SK-MEL-5 (cell line): ENCODE measurements around the gene WNT7B. TPM values are rescaled to one million over a fixed set of nuclear protein-coding genes. Genes with fewer than 3 reads are reported as not detected.

Experiments used
- DNase-seq: peaks from one replicate; pipeline ENCODE4 v3.0.0-alpha.2; 2016; ENCODE audit warnings: low read depth, low spot score
- in situ Hi-C: cut with HindIII; loops from 2 replicates; pipeline ENCODE4 v1.10.0; 2016; ENCODE audit warnings: low sequenced_read_pairs, high pct_unique_total_duplicates, low pct_unique_long_range_greater_than_20kb
- total RNA-seq: library from RNA; depleted of rRNA; stranded (reverse); fragments of >200 nt; shearing (Covaris generic); gene quantifications from 2 replicates; pipeline ENCODE4 v1.2.3, GENCODE V29; 2014

Gene WNT7B
- total RNA-seq, 1 experiment from 2014 or later = not detected

GRCh38 chr22:45892681-45893461, 84.1 kb downstream of the WNT7B start:
- DNase-seq = no peak
- in situ Hi-C loops = no loop called here

GRCh38 chr22:45891996-45892621, 84.9 kb downstream of the WNT7B start:
- in situ Hi-C loops = no loop called here
- no peak for DNase-seq

GRCh38 chr22:45891471-45891995, 85.4 kb downstream of the WNT7B start:
- in situ Hi-C loops = no loop called here
- no peak for DNase-seq

- in situ Hi-C loops = no loop called here
- DNase-seq = no peak
Measured at GRCh38 chr22:45891021-45891421, 85.9 kb downstream of the WNT7B start.

GRCh38 chr22:45890351-45890635, 86.7 kb downstream of the WNT7B start:
- in situ Hi-C loops = no loop called here
- no peak for DNase-seq

- no peak for DNase-seq
- in situ Hi-C loops = no loop called here
Measured at GRCh38 chr22:45889539-45890350, 87.2 kb downstream of the WNT7B start.

GRCh38 chr22:45889093-45889538, 87.8 kb downstream of the WNT7B start:
- no peak for DNase-seq
- in situ Hi-C loops = no loop called here

GRCh38 chr22:45888221-45889092, 88.5 kb downstream of the WNT7B start:
- no peak for DNase-seq
- in situ Hi-C loops = no loop called here

- in situ Hi-C loops = no loop called here
- no peak for DNase-seq
Measured at GRCh38 chr22:45887202-45888131, 89.5 kb downstream of the WNT7B start.

- DNase-seq = no peak
- in situ Hi-C loops = no loop called here
Measured at GRCh38 chr22:45886540-45886939, 90.4 kb downstream of the WNT7B start.

GRCh38 chr22:45885941-45886395, 91.0 kb downstream of the WNT7B start:
- in situ Hi-C loops = no loop called here
- no peak for DNase-seq

GRCh38 chr22:45885171-45885840, 91.7 kb downstream of the WNT7B start:
- DNase-seq = no peak
- in situ Hi-C loops = no loop called here

GRCh38 chr22:45884201-45885062, 92.5 kb downstream of the WNT7B start:
- DNase-seq = no peak
- in situ Hi-C loops = no loop called here

GRCh38 chr22:45883811-45884170, 93.2 kb downstream of the WNT7B start:
- in situ Hi-C loops = no loop called here
- no peak for DNase-seq
